Karpas-422 (cell line): ENCODE measurements around the gene GLS. TPM values are rescaled to one million over a fixed set of nuclear protein-coding genes. Genes with fewer than 3 reads are reported as not detected.

Experiments
- DNase-seq: peaks from one replicate; pipeline ENCODE4 v3.0.0-alpha.2; 2015
- H2AFZ ChIP-seq: fragments of 200-600 bp; sonication (generic); 2 replicates; pipeline ENCODE4 v1.6.1; 2014; ENCODE audit warnings: antibody characterized with exemption, low read length, mixed read lengths
- H3K27ac ChIP-seq: fragments of 200-600 bp; sonication (generic); 2 replicates; pipeline ENCODE4 v1.5.1; 2014; ENCODE audit warnings: mild to moderate bottlenecking, low read length, moderate library complexity
- H3K27me3 ChIP-seq: fragments of 200-600 bp; sonication (generic); 2 replicates; pipeline ENCODE4 v1.6.1; 2014; ENCODE audit warnings: low read length, mixed read lengths
- H3K36me3 ChIP-seq: fragments of 200-600 bp; sonication (generic); 2 replicates; pipeline ENCODE4 v1.6.1; 2014; ENCODE audit warnings: low read length, mixed read lengths; ENCODE audit not compliant: insufficient read depth
- H3K4me1 ChIP-seq: fragments of 200-600 bp; sonication (generic); 2 replicates; pipeline ENCODE4 v1.6.1; 2014; ENCODE audit warnings: mild to moderate bottlenecking, low read length, mixed read lengths
- H3K4me2 ChIP-seq: fragments of 200-600 bp; sonication (generic); 2 replicates; pipeline ENCODE4 v1.6.1; 2014; ENCODE audit warnings: low read length, low read depth, mild to moderate bottlenecking; ENCODE audit not compliant: poor library complexity, severe bottlenecking
- H3K4me3 ChIP-seq: fragments of 200-600 bp; sonication (generic); 2 replicates; pipeline ENCODE4 v1.5.1; 2014; ENCODE audit warnings: mild to moderate bottlenecking, antibody characterized with exemption, low read length, mixed read lengths
- H3K79me2 ChIP-seq: fragments of 200-600 bp; sonication (generic); 2 replicates; pipeline ENCODE4 v1.6.1; 2014; ENCODE audit warnings: mild to moderate bottlenecking, low read length, mixed read lengths
- H3K9ac ChIP-seq: fragments of 200-600 bp; sonication (generic); 2 replicates; pipeline ENCODE4 v1.6.0; 2014; ENCODE audit warnings: low read length
- H3K9me2 ChIP-seq: fragments of 200-600 bp; sonication (generic), shearing (Covaris generic); replicated peaks from 2 replicates; pipeline ENCODE4 v1.6.0; 2014; ENCODE audit warnings: mild to moderate bottlenecking, low read length, moderate library complexity; ENCODE audit not compliant: insufficient read depth
- H3K9me3 ChIP-seq: fragments of 300-700, 200-600 bp; sonication (generic); 2 replicates; pipeline ENCODE4 v1.6.1; 2014; ENCODE audit warnings: low read length, mixed read lengths
- H4K20me1 ChIP-seq: fragments of 200-600 bp; sonication (generic); 2 replicates; pipeline ENCODE4 v1.6.1; 2014; ENCODE audit warnings: mild to moderate bottlenecking, antibody characterized with exemption, low read length, low read depth; ENCODE audit not compliant: insufficient read depth
- total RNA-seq: library from RNA; depleted of rRNA; stranded (reverse); fragments of >200 nt; shearing (Covaris generic); gene quantifications from 2 replicates; pipeline ENCODE4 v1.2.3, GENCODE V29; 2014; ENCODE audit warnings: low replicate concordance

GLS gene
- total RNA-seq, 1 experiment from 2014 or later: 283 TPM

- peaks cover 32% of the 10 kb centered on the region for H3K4me1 ChIP-seq
These were observed 129.1 kb downstream of the GLS start for GRCh38 chr2:191009541-191010374.

DNA sequence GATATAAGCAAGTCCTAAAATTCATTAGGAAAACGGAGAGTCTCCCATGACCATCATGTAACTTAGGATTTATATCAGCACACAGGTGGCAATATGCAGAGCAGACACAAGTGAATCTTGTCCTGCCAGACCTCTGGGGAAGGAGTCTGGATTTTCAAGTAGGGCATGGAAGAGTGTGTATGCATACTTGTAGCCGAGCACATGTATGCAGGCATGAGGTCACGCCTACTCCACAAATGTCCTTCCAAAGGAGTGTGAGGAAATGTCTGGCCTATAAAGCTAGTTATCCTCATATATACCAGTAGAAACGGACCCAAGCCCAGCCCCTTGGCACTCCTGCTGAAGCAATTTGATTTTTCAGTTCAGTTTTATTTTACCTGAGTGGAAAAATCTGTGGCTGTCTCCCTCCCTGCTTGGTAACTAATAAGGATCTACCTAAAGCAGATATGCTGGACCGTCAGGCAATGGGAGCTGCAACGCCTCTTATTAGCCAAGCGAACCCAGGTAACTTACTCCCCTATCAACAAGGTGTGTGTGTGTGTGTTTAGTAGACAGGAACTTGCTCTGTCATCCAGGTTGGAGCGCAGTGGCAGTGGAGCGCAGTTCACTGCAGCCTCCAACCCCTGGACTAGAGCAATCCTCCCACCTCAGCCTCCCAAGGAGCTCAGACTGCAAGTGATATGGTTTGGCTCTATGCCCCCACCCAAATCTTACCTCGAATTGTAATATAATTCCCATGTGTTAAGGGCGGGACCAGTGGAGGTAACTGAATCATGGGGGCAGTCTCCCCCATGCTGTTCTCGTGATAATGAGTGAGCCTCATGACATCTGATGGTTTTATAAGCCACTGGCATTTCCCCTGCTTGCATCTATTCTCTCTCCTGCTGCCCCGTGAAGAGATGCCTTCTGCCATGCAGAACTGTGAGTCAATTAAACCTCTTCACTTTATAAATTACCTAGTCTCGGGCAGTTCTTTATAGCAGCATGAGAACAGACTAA lies 130.6 kb downstream of the GLS start:
- no peaks in the 10 kb centered on the region for H3K27me3 ChIP-seq
- no peak overlapping the region for H3K4me2 ChIP-seq
- H2AFZ ChIP-seq: no peak overlapping the region
- H3K4me3 ChIP-seq: no peak overlapping the region
- no peak overlapping the region for H3K9ac ChIP-seq
- no peaks in the 10 kb centered on the region for H3K9me3 ChIP-seq
- H3K9me2 ChIP-seq: no peaks in the 10 kb centered on the region
- peaks cover 34% of the 10 kb centered on the region for H3K4me1 ChIP-seq
- H3K79me2 ChIP-seq: peaks cover 31% of the 10 kb centered on the region
- peaks cover 39% of the 10 kb centered on the region for H3K36me3 ChIP-seq
- H3K27ac ChIP-seq: no peak overlapping the region
- H4K20me1 ChIP-seq: no peaks in the 10 kb centered on the region
- DNase-seq: no peak

More at GRCh38 chr2:191009541-191010374, 129.1 kb downstream of the GLS start:
- Histone ChIP-seq H3K27ac (no peak overlapping the region), H3K4me3 (no peak overlapping the region), H3K9me2 (no peaks in the 10 kb centered on the region), H3K79me2 (peaks cover 31% of the 10 kb centered on the region), H3K9ac (no peak overlapping the region), H3K36me3 (peaks cover 53% of the 10 kb centered on the region), H4K20me1 (no peaks in the 10 kb centered on the region), H3K27me3 (no peaks in the 10 kb centered on the region), H3K9me3 (no peaks in the 10 kb centered on the region), H2AFZ (no peak overlapping the region), H3K4me2 (no peak overlapping the region)
- DNase-seq: no peak

DNA sequence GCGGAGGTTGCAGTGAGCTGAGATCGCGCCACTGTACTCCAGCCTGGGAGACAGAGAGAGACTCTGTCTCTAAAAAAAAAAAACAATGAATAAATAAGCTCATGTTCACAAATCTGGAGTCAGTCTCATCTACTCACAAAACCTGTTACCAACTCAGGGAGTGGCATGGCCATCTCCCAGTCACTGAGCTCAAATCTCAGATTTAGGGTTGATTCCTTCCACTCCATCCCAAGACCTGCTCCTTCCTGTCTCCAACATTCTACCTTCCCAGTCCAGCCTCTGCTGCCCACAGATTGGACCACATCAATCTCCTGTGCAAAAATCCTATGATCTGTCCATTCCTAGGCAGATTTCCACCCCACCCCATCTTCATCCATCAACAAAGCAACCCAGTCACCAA lies 131.7 kb downstream of the GLS start:
- Histone ChIP-seq H3K27ac (no peak overlapping the region), H3K27me3 (no peaks in the 10 kb centered on the region), H3K9me2 (no peaks in the 10 kb centered on the region), H4K20me1 (no peaks in the 10 kb centered on the region), H3K36me3 (peaks cover 29% of the 10 kb centered on the region), H3K4me1 (peaks cover 34% of the 10 kb centered on the region), H3K9me3 (no peaks in the 10 kb centered on the region), H3K79me2 (peaks cover 31% of the 10 kb centered on the region), H3K4me2 (peak overlapping the region; percentile 94), H3K9ac (peak overlapping the region; percentile 76), H2AFZ (no peak overlapping the region), H3K4me3 (peak overlapping the region; percentile 79)
- no peak for DNase-seq

- Histone ChIP-seq H3K9ac (peak overlapping the region; percentile 76), H3K79me2 (peaks cover 31% of the 10 kb centered on the region), H3K4me2 (peak overlapping the region; percentile 94), H4K20me1 (no peaks in the 10 kb centered on the region), H3K27ac (no peak overlapping the region), H3K27me3 (no peaks in the 10 kb centered on the region), H3K36me3 (peaks cover 22% of the 10 kb centered on the region), H3K4me1 (peaks cover 34% of the 10 kb centered on the region), H2AFZ (peak overlapping the region; percentile 44; the same call in 1 of the 2 replicates), H3K9me3 (no peaks in the 10 kb centered on the region), H3K9me2 (no peaks in the 10 kb centered on the region), H3K4me3 (peak overlapping the region; percentile 79)
- DNase-seq: peak; percentile 60
These were observed 132.4 kb downstream of the GLS start for GRCh38 chr2:191012845-191013681.

GRCh38 chr2:191013682-191013931 lies 133.0 kb downstream of the GLS start:
- Histone ChIP-seq H3K4me1 (peaks cover 29% of the 10 kb centered on the region), H3K9ac (peak overlapping the region; percentile 76), H2AFZ (peak overlapping the region; percentile 44; the same call in 1 of the 2 replicates), H4K20me1 (no peaks in the 10 kb centered on the region), H3K9me2 (no peaks in the 10 kb centered on the region), H3K9me3 (no peaks in the 10 kb centered on the region), H3K36me3 (peaks cover 17% of the 10 kb centered on the region; the same call in 1 of the 2 replicates), H3K4me3 (peak overlapping the region; percentile 79), H3K27me3 (no peaks in the 10 kb centered on the region), H3K27ac (no peak overlapping the region), H3K4me2 (peak overlapping the region; percentile 94), H3K79me2 (peaks cover 31% of the 10 kb centered on the region)
- DNase-seq: no peak

DNA sequence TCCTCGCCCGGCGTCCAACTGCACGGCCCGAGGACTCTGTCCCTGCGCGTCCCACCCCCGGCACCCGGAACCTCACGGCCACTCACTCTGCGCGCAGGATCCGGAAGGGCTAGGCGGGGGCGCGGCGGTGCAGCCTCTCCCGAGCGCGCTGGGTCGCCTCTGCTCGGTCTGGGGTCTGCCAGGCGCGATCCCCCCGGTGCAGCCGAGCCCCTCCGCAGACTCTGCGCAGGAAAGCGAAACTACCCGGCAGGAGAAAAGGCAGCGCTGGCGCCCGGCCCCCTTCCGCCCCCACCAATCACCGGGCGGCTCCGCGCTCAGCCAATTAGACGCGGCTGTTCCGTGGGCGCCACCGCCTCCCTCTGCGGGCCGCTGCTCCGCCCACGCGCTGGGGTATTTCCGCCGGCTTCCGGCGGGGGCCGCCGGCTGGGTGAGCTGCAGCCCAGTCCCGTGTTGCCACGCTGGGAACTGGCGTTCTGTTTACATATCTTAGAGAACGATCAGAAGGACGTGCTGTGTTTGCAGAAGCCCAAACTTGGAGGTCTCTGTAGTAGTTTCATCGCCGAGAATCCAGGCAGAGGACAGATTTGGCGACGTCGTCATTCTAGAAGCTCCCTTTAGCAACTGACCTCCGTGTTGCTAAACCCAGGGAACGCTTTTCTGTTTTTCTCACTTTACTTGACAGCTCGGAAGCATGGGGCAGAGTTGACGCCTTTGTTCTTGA lies 133.5 kb downstream of the GLS start, which contains the start of gene STAT1:
Gene STAT1 (minus strand): TSS at position 240 of the 721 bp plus-strand sequence. CDS start 4,168 bp downstream, outside the sequence.
- no peaks in the 10 kb centered on the region for H3K9me3 ChIP-seq
- peak within 1 kb of the TSS; percentile 94 for H3K4me2 ChIP-seq
- peak within 1 kb of the TSS; percentile 98 for H2AFZ ChIP-seq
- DNase-seq: peak; percentile 96
- H3K36me3 ChIP-seq: peaks cover 14% of the 10 kb centered on the region; the same call in 1 of the 2 replicates
- peaks cover 26% of the 10 kb centered on the region for H3K4me1 ChIP-seq
- peak within 1 kb of the TSS; percentile 76 for H3K9ac ChIP-seq
- H3K79me2 ChIP-seq: peaks cover 31% of the 10 kb centered on the region
- no peaks in the 10 kb centered on the region for H4K20me1 ChIP-seq
- H3K27ac ChIP-seq: no peak within 1 kb of the TSS
- H3K27me3 ChIP-seq: no peaks in the 10 kb centered on the region
- no peaks in the 10 kb centered on the region for H3K9me2 ChIP-seq
- H3K4me3 ChIP-seq: peak within 1 kb of the TSS; percentile 79

DNA sequence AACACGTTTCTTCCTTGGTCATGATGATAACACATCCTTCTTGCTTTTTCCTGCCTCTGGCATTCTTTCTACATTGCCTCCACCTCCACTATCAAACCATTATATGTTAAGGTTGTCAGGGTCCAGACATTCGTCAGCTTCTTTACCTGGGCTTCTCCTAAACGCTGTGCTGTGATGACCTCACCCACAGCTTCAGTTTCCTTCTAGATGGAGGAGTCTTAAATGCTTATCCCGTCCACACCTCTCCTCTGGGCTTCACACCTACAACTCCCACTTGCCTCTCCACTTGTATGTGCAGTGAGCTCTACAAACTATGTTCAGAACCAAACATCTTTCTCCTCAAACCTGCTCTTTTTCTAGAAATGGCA lies 134.0 kb downstream of the GLS start:
- H2AFZ ChIP-seq: peak overlapping the region; percentile 98

More for the DNA sequence above, 134.0 kb downstream of the GLS start:
- H3K4me1 ChIP-seq: peaks cover 24% of the 10 kb centered on the region
- peak overlapping the region; percentile 76 for H3K9ac ChIP-seq
- peak; percentile 45 for DNase-seq
- H3K9me2 ChIP-seq: no peaks in the 10 kb centered on the region
- no peaks in the 10 kb centered on the region for H3K27me3 ChIP-seq
- H3K4me3 ChIP-seq: peak overlapping the region; percentile 79
- peak overlapping the region; percentile 94 for H3K4me2 ChIP-seq
- H3K27ac ChIP-seq: no peak overlapping the region
- no peaks in the 10 kb centered on the region for H4K20me1 ChIP-seq
- H3K9me3 ChIP-seq: no peaks in the 10 kb centered on the region
- H3K79me2 ChIP-seq: peaks cover 31% of the 10 kb centered on the region
- peaks cover 9% of the 10 kb centered on the region; the same call in 1 of the 2 replicates for H3K36me3 ChIP-seq
